CD4-positive, alpha-beta T cell treated with Interferon alpha-2 for 1 hour (primary cell): ENCODE results near the gene CRHR2.

ENCODE experiments used
- DNase-seq, 2 donors: peaks; one replicate each; pipeline ENCODE4 v3.0.0-alpha.2; 2020 to 2022

Gene CRHR2

DNA sequence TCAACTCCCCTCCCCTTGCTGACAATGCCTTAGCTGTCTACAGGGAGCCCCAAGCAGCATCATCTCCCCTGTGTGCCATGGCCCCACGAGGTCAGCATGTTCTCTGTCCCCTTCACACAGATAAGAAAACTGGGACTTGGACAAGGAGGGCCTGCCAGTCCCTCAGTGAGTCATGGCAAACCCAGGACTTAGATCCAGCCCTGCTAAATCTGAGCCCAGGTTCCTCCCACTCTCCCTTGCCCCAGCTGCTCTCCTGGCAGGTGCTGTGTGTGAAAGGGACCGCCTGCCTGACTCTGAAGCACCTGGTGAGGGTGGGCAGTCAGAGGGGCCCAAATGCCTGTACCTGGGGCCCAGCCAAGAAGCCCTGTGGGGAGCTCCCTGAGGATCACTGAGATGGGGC is 7.4 kb downstream of the CRHR2 start:
- no peak for DNase-seq

DNA sequence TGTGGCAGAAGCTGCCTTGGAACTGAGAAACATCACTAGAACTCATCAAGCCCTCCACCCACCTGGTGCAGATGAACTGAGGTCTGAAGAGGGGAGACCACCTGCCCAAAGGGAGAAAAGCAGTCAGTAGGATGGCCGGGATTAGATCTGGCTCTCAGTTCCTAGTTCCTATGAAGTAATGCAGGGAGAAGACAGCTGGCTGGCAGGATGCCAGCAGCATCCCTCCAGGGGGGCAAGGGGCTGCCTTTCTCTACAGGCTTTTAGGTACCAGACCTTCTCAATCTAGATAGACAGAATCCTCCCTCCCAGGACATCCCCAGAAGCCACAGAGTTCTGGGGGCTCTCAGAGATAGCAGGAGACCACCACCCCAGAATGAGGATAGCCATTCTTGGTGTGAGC is 7.8 kb downstream of the CRHR2 start:
- no peak for DNase-seq

DNA sequence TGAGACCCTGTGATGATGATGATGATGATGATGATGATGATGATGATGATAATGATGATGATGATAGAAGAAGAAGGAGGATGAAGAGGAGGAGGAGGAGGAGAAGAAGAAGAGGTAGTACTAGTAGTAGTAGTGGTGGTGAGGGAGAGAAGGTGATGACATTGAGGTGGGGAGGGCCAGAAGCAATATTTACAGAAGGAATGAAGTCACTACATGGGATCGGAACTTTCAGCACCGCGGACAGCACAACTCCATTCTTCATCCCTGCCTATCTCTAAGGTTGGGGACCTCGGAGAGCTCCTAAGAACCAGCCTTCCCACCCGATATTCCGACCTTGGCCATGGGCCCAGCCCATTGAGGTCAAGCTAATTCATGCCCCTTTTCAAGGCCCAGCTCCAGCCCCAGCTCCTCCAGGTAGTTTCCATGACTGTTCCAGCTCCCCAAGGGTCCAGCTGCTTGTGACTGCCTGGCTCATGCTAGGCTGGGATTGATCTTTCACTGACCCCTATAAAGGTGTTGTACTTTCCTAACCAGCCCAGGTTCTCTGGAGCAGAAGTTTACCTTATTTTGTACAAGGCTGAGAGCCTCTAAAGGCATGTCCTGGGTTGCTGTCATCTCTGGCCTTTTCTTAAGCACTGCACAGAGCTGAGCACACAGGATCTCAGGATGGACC is 10.3 kb downstream of the CRHR2 start:
- DNase-seq, result no peak

DNA sequence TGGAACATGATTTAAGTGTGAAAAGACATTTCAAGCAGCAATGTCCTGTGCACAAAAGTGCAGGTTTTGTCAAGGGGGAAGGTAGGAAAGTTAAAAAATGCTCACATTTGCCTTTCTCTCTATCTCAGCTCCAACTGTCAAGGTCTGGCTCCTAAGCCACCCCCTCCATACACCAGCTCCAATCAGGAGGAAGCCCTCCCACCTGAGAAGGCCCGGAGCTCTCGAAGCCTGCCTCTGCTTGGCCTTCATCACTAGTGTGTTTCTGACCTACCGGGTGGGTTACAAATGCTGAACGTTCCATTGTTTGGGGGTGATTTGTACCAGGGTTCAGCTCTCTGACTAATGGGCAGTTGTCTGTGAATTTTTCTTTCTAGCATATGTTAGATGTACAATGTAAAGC is 14.2 kb downstream of the CRHR2 start:
- DNase-seq, result no peak

DNA sequence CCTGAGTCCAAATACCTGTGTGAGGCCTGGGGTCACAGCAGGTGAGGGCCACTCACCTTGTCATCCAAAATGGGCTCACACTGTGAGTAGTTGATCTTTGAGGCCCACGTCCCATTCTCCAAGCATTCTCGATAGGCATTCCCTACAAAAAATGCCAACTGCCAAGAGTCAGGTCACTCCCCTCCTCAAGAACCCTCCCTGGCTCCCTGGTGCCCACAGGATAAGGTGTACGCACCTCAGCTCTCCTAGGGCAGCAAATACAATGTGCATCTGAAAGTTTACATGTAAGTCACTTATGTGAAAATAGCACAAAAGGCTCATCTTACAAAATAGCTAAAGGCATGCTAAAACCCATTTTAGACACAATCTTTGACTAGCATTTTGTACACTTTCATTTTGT is 15.1 kb downstream of the CRHR2 start:
- DNase-seq, result no peak

DNA sequence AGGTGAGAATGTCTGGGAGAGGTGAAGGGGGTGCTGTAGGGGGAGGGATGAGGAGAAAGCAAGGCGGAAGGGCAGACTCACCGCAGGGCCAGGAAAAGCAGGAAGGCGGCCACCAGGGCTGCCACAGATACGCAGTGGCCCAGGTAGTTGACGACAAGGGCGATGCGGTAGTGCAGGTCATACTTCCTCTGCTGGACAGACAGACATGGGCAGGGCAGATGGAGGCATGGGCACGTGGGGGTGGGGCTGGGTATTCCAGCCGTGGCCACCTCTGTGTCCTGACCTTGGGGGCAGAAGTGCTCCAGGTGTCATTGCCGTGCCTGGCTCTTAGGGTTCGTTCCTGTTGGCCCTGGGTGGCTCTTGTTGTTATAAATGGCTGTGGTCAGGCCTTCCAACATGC is 16.8 kb downstream of the CRHR2 start:
- DNase-seq, result no peak

DNA sequence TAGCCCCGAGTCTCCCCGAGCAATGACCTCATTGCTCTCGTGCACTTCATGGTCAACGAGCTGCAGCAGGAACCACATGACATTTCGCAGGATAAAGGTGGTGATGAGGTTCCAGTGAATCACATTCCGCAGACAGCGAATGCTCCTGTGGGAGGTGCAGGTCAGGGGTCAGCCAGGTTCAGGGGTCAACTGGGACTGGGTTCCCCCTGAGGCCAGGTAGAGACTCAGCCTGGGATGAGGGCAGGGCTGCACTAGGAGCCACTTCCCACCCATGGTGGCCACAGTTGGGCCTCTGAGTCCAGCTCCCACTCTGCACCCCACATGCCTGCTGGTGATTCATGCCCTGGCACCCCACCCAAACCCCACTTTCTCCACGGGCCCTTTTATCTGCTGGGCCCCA is 17.2 kb downstream of the CRHR2 start:
- no peak for DNase-seq

DNA sequence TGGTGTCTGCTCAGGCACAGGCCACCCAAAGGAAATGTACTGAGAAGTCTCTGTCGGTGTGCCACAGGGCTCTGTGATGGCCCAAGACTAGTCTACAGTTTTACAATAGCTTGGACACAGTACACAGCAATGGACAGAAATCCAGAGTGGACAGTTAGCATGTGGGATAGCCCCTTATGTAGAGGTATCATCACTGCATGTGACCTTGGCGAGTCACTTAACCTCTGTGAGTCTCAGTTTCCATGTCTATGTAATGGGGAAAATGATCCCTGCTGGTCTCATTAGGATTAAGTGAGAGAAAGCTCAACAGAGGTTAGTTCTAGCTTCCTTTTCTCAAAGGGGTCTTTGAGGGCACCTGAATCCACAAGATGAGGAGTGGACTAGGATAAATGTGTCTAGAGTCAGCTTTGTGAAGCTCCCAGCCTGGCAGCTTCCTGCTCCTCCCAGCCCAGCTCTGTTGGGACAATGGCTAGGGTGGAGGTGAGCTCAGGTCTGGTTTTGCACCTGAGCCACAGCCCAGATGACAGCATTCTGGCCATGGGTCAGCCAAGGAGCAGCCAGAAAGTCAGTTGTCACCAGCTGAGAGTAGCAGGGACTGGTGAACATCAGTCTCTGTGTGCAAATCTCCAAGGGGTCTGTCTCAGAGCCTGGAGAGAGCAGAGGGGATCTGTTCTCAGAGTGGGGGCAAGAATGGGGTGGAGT is 17.9 kb downstream of the CRHR2 start:
- no peak for DNase-seq

DNA sequence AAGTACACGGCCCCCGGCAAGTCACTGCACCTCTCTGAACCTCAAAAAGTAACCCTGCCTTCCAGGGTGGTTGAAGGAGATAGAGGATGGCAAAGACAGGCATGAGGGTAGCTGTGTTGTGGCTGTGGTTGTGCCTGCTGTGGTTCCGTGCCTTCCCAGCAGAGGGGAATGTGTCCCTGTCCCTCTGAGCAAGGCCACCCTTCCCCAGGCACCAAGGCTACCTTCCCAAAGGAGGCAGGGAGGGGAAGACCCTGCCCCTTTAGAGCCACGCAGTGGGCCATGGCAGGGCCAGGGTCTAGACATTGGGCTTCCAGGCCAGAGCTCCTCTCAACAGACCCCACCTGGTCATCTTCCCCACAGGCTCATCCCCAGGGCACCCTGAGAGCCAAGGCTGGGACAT is 18.8 kb downstream of the CRHR2 start:
- DNase-seq, result no peak

DNA sequence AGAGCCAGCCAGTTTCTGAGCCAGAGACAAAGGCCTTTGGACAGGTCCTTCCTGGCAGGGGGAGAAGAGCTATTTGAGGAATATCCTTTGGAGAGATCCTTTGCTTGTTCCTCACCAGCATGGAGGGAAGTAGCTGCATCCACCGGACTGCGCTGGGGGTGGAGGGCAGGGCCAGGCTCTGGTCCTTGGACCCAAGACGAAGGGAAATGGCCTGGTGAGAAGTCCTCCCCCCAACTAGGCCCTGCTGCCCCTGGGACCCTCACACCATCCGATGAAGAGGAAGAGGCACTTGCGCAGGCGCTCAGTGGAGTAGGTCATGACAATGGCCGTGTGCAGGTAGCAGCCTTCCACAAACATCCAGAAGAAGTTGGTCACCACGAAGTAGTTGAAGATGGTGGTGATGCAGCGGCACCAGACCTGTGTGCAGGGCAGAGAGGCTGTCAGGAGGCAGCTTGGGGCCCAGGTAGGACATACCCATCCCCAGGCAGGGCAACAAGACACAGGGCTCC is 19.8 kb downstream of the CRHR2 start:
- DNase-seq, result no peak

DNA sequence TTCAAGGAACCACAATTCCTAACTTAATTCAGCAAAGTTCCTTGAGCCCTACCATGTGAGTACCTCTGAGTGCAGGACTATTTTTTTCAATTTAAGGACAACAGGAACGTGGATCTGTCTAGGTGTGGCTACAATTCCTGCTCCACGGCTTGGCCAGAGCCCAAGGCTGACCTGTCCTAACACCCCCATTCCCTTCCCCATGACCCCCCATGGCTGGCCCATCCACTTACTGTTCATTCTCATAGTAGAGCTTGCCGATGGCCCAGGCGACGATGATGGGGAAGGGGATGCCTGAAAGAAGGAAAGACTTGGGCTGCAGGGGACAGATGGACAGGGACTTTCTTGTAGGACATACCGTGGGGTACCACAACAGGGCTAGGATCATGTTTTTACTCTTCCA is 20.3 kb downstream of the CRHR2 start:
- DNase-seq, result no peak

DNA sequence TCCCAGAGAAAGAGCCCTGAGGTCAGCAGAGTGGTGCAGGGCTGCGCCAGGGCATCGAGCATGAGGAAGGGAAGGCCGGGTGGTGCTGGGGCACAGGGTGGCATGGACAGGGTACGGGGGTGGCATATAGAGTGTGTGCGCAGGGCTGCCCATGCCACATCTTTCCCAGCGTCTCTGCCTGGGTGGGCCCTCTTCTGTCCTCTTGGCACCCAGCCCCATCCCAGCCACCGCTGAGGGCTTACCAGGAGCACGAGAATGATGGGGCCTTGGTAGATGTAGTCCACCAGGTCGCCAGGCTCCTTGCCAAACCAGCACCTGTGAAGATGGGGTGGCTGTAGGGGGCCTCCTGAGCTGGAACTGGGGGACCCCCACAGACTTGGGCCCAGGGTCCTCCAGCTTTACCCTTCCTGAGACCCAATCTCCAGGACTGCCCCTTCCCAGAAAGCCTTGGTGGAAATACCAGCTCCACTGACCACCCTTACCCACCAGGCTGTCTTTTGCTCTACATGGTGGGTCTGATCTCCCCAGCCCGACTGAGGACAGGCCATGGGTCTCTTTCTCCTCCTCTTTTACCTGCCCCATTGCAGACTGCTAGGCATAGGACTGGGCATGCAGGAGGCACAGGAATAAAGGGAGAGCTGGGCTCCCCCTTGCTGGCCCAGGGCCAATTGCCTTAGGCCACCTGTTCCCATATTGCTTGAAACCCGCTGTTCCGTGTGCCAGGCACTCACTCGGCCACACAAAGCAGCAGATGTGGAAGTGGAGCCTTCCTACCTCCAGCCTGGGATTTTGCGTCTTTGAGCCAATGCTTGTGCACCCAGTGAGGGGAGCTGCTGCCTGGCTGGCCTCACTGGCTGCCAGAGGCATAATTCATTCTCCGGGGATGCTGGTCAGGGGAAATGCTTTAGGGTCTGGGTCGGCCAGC is 21.7 kb downstream of the CRHR2 start:
- DNase-seq, result no peak

DNA sequence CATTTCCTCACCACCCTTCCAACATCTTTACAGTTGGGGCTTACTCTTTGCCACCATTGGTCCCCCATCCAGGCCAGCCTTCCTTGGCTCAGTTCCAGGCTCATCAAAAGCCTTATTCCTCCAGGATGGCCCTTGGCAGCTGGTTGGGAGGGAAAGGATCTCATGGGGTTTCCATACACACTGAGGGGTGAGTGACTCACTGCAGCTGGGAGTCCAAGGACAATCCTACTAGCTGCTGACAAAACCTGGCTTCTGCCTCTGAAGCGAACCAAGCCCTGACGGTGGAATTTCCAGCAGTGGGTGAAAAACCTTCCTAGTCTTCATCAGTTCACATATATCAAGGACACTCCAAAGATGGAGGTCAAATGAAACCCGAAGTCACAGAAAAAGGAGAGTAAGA is 22.9 kb downstream of the CRHR2 start:
- DNase-seq, result no peak

DNA sequence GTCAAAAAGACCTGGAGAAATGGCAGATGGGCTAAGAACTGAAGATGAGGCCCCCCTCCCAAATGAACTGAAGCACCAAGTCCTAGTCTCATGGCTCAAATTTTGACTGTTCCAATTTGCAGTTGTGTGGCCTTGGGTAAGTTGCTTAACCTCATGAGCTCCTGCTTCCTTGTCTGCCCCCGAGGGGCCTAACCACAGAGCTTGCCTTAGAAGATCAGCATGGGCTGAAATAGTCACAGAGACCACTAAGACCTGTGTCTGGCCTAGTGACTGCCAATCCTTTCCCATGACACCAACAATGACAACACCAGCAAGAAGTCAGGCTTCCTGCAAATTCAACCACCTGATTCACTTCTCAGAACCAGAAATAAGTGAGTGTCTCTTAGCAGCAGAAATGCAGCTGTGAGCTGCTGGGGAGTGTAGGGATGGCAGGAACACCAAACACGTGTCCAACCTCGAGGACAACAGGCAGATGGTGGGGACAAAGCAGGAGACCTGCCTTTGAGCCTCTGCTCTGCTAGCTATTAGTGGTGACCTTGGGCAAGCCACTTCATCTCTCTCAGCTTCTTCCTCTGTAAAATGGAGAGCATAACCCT is 23.7 kb downstream of the CRHR2 start:
- no peak for DNase-seq

DNA sequence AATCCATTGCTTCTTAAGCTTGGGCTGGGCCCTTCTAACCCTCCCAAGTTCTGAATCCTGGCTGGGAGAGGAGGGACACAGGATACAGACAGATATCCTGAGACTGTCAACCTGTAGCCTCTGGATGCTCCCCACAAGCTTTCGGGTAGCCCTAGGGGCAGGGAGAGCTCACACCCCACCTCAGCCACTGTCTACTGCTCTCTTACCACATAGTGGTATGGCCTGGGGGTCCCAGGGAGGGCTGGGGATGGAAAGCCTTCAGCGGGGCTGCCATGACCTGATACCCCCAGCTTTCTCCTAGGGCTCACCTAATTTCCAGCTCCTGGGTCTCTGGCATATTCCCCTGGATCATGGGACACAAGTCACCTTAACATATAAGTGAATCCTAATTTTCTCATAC is 25.1 kb downstream of the CRHR2 start:
- no peak for DNase-seq

DNA sequence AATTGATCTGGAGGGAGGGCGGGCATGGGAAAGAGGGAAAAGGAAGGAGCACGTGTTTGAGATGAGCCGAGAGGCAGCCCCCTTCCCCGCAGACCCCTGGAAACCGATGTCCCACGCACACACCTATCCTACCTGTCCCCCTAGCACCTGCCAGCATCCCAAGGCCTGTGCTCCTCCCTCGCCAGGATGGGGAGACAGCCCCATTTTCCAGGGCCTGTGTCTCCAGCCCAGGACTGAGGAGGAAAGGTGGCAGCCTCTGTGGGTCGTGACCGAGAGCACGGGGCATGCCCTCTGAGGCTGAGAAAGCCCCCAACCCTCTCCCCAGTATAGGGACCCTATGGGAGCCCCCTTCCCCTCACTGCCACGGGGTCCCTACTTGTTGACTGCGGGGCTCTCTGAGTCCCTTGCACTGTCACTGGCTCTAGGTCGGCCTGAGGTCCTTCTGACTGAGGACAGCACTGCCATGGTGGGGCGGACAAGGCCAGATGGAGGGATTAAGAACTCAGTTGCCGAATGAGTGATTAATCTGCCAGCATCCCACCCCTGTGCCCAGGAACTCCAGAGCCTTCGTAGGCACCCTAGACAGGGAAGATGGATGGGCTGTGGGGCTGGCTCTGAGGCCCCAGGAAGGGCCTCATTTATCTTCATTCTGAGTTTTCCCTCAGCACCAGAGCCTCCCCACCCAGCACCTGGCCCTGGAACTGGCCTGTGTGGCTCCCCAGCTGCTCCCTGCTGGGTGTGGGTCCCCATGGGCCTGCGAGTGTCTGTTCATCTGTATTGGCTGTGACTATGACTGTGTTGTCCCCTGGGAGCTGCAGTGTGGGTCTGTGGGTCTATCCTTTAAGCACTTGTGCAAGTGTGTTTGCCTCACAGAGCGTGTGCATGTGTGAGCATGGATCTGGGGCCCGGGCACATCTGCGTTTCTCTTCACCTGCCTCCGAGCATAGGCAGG is 26.0 kb downstream of the CRHR2 start:
- DNase-seq, result no peak

DNA sequence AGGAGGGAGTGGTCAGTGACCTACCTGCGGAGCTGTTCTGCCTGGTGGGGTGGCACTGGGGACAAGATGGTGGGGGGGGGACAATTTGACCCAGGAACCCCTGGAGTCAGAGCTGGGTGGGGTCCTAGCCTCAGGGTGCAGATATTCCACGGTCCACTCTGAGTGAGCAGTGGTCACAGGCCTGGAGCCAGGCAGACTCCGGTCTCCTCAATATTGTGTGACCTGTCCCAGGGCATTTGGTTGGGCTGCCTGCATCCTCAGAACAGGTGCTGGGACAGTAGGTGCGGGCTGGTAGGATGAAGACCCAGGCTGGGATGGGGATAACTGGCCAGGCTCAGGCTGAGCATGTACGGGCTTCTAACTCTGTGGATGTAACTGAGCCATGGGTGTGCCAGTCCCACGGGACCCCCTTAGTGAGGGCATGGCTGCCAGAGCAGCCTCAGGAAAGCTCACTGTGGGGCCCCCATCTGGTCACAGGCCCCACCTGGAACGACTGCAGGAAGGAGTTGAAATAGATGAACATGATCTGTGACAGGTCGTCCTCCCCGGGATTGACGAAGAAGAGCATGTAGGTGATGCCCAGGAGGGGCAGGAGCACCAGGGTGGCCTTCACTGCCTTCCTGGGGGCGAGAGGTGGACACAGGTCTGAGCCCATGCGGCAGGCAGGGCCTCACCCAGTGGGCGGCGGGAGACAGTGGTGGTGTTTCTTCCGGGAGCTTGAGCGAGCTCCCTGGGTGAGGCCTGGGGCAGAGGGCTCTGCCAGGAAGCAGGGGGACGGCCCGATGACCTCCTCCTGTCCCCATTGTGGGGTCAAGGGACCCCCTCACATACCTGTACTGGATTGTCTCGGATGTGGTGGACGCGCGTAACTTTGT is 26.9 kb downstream of the CRHR2 start:
- DNase-seq, result no peak

DNA sequence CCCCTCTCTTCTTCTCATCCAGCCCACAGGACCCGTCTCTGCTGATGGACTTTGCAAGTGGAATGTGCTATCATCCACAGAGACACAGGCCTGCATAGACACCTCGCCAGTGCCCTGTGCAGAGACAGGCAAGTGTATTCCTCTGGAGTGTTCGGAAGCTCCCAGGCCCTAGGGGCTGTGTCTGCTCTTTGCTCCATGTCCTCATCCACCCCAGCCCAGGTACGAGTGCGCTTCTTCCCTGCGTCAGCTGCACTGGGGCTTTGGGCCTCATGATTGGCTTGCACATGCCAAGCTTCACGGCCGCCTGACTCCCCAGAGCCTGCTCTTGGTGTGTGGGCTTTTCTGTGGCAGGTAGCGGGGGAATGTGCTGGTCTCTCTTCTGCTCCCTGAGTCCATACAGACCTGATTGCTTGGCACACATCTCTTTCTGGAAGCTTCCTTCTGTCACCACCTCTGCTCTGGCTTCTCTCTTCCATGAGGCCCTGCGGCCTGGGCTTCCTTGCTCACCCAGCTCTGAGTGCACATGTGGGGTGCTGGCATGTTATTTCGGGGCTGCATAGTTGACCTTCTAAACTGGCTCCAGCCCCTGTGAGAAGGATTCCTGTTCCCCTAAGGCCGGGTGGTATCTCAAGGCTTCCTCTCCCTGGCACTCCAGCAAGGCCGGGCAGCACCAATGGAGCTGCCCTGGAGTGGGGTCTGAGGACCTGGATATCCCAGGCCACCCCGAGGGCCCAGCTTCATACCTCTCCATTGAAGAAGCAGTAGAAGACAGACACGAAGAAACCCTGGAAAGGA is 27.8 kb downstream of the CRHR2 start:
- no peak for DNase-seq

DNA sequence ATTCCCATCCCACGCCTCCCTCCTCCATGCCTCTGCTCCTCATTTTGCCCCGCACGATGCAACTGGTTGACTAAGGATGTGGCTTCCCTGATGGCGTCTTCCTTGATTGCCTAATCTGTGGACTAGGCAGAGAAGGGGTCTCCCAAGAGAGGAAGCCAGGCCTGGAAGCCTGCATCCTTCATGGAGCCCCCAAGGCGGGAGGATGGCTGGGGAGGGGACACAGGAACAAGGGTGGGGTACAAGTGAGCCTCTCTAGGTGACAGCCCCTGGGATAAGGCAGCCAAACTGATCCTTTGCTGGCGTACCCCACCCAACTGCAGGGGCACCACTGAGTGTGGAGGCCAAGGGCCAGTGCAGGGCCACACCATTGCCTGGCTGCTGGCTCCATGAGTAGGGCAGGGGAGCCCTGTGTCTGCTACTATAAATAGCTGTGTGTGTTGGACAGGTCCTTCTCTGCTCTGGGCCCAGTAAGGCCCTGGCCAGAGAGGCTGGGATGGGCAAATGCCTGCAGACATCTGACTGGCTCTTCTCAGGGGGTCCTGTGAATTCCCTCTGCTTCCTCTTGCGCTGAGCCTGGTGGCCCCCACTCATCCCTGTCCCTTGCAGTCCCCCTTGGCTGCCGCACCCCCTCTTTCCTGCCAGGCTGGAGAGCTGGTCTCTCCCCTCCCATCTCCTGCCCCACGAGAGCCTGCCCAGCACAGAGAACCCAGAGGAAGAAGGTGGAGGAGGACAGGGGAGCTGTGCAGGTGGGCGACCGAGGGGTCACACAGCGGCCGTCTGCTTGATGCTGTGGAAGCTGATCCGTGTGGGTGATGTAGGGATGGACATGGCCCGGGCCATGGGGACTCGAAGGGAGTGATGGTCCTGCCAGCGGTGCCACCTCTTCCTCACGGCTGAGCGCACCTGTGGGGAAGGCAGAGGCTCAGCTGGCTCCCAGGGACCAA is 29.3 kb downstream of the CRHR2 start:
- no peak for DNase-seq
